IMR-90 (cell line): ENCODE measurements around the gene JPT1. TPM values are rescaled to one million over a fixed set of nuclear protein-coding genes. Genes with fewer than 3 reads are reported as not detected.

ENCODE experiments used
- microRNA-seq, 2 experiments: library from miRNA; stranded (forward) in 1 of 2; unstranded in 1 of 2; fragments of 10-50 nt in 1 of 2; fragments of <30 nt in 1 of 2; gene quantifications in 1 of 2; microRNA quantifications in 1 of 2; one replicate each; pipeline versions ENCODE3 to v1.1.0; 2013 to 2020; ENCODE audit not compliant: insufficient read depth in 1 of 2, insufficient read length in 1 of 2, unreplicated experiment in 1 of 2
- polyA plus RNA-seq, 3 experiments: library from polyadenylated mRNA; depleted of rRNA; stranded (reverse); fragments of >200 nt; gene quantifications; 2 replicates each; pipeline ENCODE4 v1.2.3, GENCODE V29; 2012; ENCODE audit warnings: low replicate concordance in 1 of 3
- small RNA-seq, 5 experiments: library from RNA; depleted of rRNA; stranded (forward); fragments of <200 nt; gene quantifications; one replicate each; pipeline ENCODE3, GENCODE V24; 2012
- total RNA-seq: library from RNA; depleted of rRNA; stranded (reverse); fragments of >200 nt; gene quantifications from 2 replicates; pipeline ENCODE4 v1.2.3, GENCODE V29; 2012; rRNA removed

Gene JPT1
- total and polyA plus RNA-seq, 2 of the 4 experiments (the other 2 are of a cell fraction) = 118 to 272 TPM

Small RNAs within 50 kb of the gene (microRNA-seq; reads per million reads assigned to microRNA genes)
- not detected for gene RF00019 (ENCODE audit: insufficient read depth, insufficient read length)

Small RNAs within 50 kb of the gene (small RNA-seq; reads per million reads assigned to genes)
- 0 reads per million in 5 experiments for gene RF00019

Other genes with a start within 250 kb of the JPT1 start
- gene USH1G, start 231.3 kb downstream of the JPT1 start, total RNA-seq = not detected in 2 replicates
- not detected in 2 replicates for gene USH1G, start 231.3 kb downstream of the JPT1 start, polyA plus RNA-seq (2012; rRNA removed)
- not detected in 2 replicates for gene OTOP2, start 230.2 kb downstream of the JPT1 start, total RNA-seq
- not detected in 2 replicates for gene OTOP2, start 230.2 kb downstream of the JPT1 start, polyA plus RNA-seq (2012; rRNA removed)
- gene OTOP3, start 218.6 kb downstream of the JPT1 start, total RNA-seq = not detected in 2 replicates
- gene OTOP3, start 218.6 kb downstream of the JPT1 start, polyA plus RNA-seq (2012; rRNA removed) = not detected in 2 replicates
- 0.18 and 0.56 TPM in 2 replicates for gene HID1, start 181.8 kb downstream of the JPT1 start, total RNA-seq
- gene HID1, start 181.8 kb downstream of the JPT1 start, polyA plus RNA-seq (2012; rRNA removed) = 1.7 and 2.7 TPM in 2 replicates
- gene CDR2L, start 166.9 kb downstream of the JPT1 start, total RNA-seq = 5.6 and 5.7 TPM in 2 replicates
- gene CDR2L, start 166.9 kb downstream of the JPT1 start, polyA plus RNA-seq (2012; rRNA removed) = 18.9 and 23.2 TPM in 2 replicates
- gene MRPL58, start 141.8 kb downstream of the JPT1 start, total RNA-seq = 42.5 and 53.9 TPM in 2 replicates
- 49.0 and 53.0 TPM in 2 replicates for gene MRPL58, start 141.8 kb downstream of the JPT1 start, polyA plus RNA-seq (2012; rRNA removed)
- 365 and 373 TPM in 2 replicates for gene ATP5PD, start 107.5 kb downstream of the JPT1 start, total RNA-seq
- 331 and 425 TPM in 2 replicates for gene ATP5PD, start 107.5 kb downstream of the JPT1 start, polyA plus RNA-seq (2012; rRNA removed)
- gene KCTD2, start 107.3 kb downstream of the JPT1 start, total RNA-seq = 9.1 and 9.4 TPM in 2 replicates
- 18.3 and 18.4 TPM in 2 replicates for gene KCTD2, start 107.3 kb downstream of the JPT1 start, polyA plus RNA-seq (2012; rRNA removed)
- 1.1 and 1.8 TPM in 2 replicates for gene SLC16A5, start 66.6 kb downstream of the JPT1 start, total RNA-seq
- gene SLC16A5, start 66.6 kb downstream of the JPT1 start, polyA plus RNA-seq (2012; rRNA removed) = 5.9 and 7.1 TPM in 2 replicates
- 1.7 and 1.8 TPM in 2 replicates for gene ARMC7, start 44.5 kb downstream of the JPT1 start, total RNA-seq
- gene ARMC7, start 44.5 kb downstream of the JPT1 start, polyA plus RNA-seq (2012; rRNA removed) = 6.9 and 7.3 TPM in 2 replicates
- gene NT5C, start 22.8 kb downstream of the JPT1 start, total RNA-seq = 23.1 and 24.0 TPM in 2 replicates
- 44.6 and 62.1 TPM in 2 replicates for gene NT5C, start 22.8 kb downstream of the JPT1 start, polyA plus RNA-seq (2012; rRNA removed)
- gene SUMO2, start 28.4 kb upstream of the JPT1 start, total RNA-seq = 71.3 and 133 TPM in 2 replicates
- 75.5 and 83.7 TPM in 2 replicates for gene SUMO2, start 28.4 kb upstream of the JPT1 start, polyA plus RNA-seq (2012; rRNA removed)
- 26.7 and 29.4 TPM in 2 replicates for gene NUP85, start 51.2 kb upstream of the JPT1 start, total RNA-seq
- gene NUP85, start 51.2 kb upstream of the JPT1 start, polyA plus RNA-seq (2012; rRNA removed) = 54.4 and 59.3 TPM in 2 replicates
- 12.8 and 15.1 TPM in 2 replicates for gene GGA3, start 107.1 kb upstream of the JPT1 start, total RNA-seq
- gene GGA3, start 107.1 kb upstream of the JPT1 start, polyA plus RNA-seq (2012; rRNA removed) = 35.2 and 37.7 TPM in 2 replicates
- 55.9 and 62.5 TPM in 2 replicates for gene MRPS7, start 107.4 kb upstream of the JPT1 start, total RNA-seq
- gene MRPS7, start 107.4 kb upstream of the JPT1 start, polyA plus RNA-seq (2012; rRNA removed) = 60.5 and 70.3 TPM in 2 replicates
- 3.3 and 4.1 TPM in 2 replicates for gene MIF4GD, start 116.7 kb upstream of the JPT1 start, total RNA-seq
- 6.9 and 7.7 TPM in 2 replicates for gene MIF4GD, start 116.7 kb upstream of the JPT1 start, polyA plus RNA-seq (2012; rRNA removed)
- gene SLC25A19, start 134.9 kb upstream of the JPT1 start, total RNA-seq = 8.3 and 9.1 TPM in 2 replicates
- 9.2 and 10.1 TPM in 2 replicates for gene SLC25A19, start 134.9 kb upstream of the JPT1 start, polyA plus RNA-seq (2012; rRNA removed)